ENCODE data around the gene HHLA2. TPM values are rescaled to one million over a fixed set of nuclear protein-coding genes. Genes with fewer than 3 reads are reported as not detected.

Gene HHLA2
- total RNA-seq, 2 donors from 2014 or later: not detected

DNA sequence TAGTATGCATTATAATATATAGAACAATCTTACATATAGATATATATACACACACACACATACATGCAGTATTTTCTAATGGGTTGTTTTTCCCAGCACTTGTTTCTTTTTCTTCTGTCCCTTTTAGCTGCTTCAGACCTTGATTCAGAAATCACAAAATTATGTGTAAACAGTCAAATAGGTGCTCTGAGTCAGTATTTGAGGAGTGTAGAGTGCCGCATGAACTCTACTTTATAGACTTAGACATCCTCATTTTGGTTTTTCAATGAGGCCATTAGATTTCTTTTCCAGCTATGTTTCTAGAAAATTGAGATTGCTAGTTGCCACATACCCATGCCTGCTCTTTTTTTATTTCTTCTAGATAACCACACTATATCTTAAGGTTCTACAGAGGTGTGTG, 58.2 kb downstream of the HHLA2 start:
- Histone ChIP-seq H3K36me3 (ENCODE audit: control insufficient read depth, insufficient read depth, low read length) (no peaks in the 10 kb centered on the region), H3K27me3 (ENCODE audit: control insufficient read depth, insufficient read depth, low read length, poor library complexity, severe bottlenecking) (no peaks in the 10 kb centered on the region), H3K27ac (ENCODE audit: low read depth, low read length) (no peak overlapping the region), H3K9ac (ENCODE audit: extremely low read depth, low read length, poor library complexity, severe bottlenecking) (no peak overlapping the region), H3K9me3 (ENCODE audit: control insufficient read depth, low read length) (no peaks in the 10 kb centered on the region), H3K4me3 (ENCODE audit: low read length) (no peak overlapping the region), H3K4me1 (ENCODE audit: control insufficient read depth, insufficient read depth, low read length) (no peaks in the 10 kb centered on the region)
- H3K36me3 Mint-ChIP-seq (ENCODE audit: low read depth): no peaks in the 10 kb centered on the region
- no peaks in the 10 kb centered on the region for H3K9me3 Mint-ChIP-seq
- TF ChIP-seq CTCF (conservative IDR thresholded peaks at IDR 0.05): no peak
- no peaks in the 10 kb centered on the region for H3K4me1 Mint-ChIP-seq
- no peak overlapping the region for H3K27ac Mint-ChIP-seq
- DNase-seq: no peak
- 100% methylated on average over 1 of the region's 1 CpG for WGBS, 2 experiments (ENCODE audit: insufficient coverage in 1 of 2, insufficient read length in 1 of 2)
- no peak overlapping the region for H3K4me3 Mint-ChIP-seq
- no peaks in the 10 kb centered on the region for H3K27me3 Mint-ChIP-seq (ENCODE audit: insufficient read depth)

GRCh38 chr3:108357042-108357441, 60.7 kb downstream of the HHLA2 start:
- Histone ChIP-seq H3K9me3 (ENCODE audit: control insufficient read depth, low read length) (no peaks in the 10 kb centered on the region), H3K9ac (ENCODE audit: extremely low read depth, low read length, poor library complexity, severe bottlenecking) (no peak overlapping the region), H3K27me3 (ENCODE audit: control insufficient read depth, insufficient read depth, low read length, poor library complexity, severe bottlenecking) (no peaks in the 10 kb centered on the region), H3K4me3 (ENCODE audit: low read length) (no peak overlapping the region), H3K27ac (ENCODE audit: low read depth, low read length) (no peak overlapping the region), H3K36me3 (ENCODE audit: control insufficient read depth, insufficient read depth, low read length) (no peaks in the 10 kb centered on the region), H3K4me1 (ENCODE audit: control insufficient read depth, insufficient read depth, low read length) (no peaks in the 10 kb centered on the region)
- 86 to 89% methylated on average over 2 of the region's 2 CpGs for WGBS, 2 experiments (ENCODE audit: insufficient coverage in 1 of 2, insufficient read length in 1 of 2)
- Mint-ChIP-seq H3K4me1 (no peaks in the 10 kb centered on the region), H3K36me3 (ENCODE audit: low read depth) (no peaks in the 10 kb centered on the region), H3K4me3 (no peak overlapping the region), H3K27ac (no peak overlapping the region), H3K9me3 (no peaks in the 10 kb centered on the region), H3K27me3 (ENCODE audit: insufficient read depth) (no peaks in the 10 kb centered on the region)
- DNase-seq: no peak
- TF ChIP-seq CTCF (conservative IDR thresholded peaks at IDR 0.05): no peak

DNA sequence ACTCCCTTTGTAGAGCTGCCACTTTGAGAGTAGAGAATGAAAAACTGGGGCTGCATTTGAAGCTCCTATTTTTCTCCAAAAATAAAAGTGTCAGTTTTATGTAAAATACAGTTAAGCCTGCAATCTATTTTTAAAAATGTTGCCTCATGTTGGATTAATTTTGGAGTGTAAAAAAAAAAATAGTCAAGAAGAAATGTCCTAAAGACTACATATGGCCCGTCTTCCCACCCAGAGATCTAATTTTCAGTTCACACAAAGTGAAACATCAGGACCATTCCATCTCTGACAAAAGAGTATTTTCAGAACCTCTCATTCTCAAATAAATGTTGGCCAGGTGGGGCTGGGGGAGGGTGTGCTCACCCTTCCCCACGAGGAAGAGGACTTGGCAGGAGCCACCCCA, 62.7 kb downstream of the HHLA2 start:
- 86% methylated on average over 2 of the region's 2 CpGs; no CpG with 5 or more reads in 1 of the 2 experiments for WGBS, 2 experiments (ENCODE audit: insufficient coverage in 1 of 2, insufficient read length in 1 of 2)
- no peaks in the 10 kb centered on the region for H3K4me1 ChIP-seq (ENCODE audit: control insufficient read depth, insufficient read depth, low read length)
- H3K27ac ChIP-seq (ENCODE audit: low read depth, low read length): no peak overlapping the region
- no peaks in the 10 kb centered on the region for H3K9me3 Mint-ChIP-seq
- H3K36me3 Mint-ChIP-seq (ENCODE audit: low read depth): no peaks in the 10 kb centered on the region
- no peaks in the 10 kb centered on the region for H3K9me3 ChIP-seq (ENCODE audit: control insufficient read depth, low read length)
- H3K27me3 ChIP-seq (ENCODE audit: control insufficient read depth, insufficient read depth, low read length, poor library complexity, severe bottlenecking): no peaks in the 10 kb centered on the region
- no peak overlapping the region for H3K4me3 ChIP-seq (ENCODE audit: low read length)
- no peak overlapping the region for H3K9ac ChIP-seq (ENCODE audit: extremely low read depth, low read length, poor library complexity, severe bottlenecking)
- TF ChIP-seq CTCF (conservative IDR thresholded peaks at IDR 0.05): no peak
- H3K27ac Mint-ChIP-seq: no peak overlapping the region
- H3K4me1 Mint-ChIP-seq: no peaks in the 10 kb centered on the region
- no peak for DNase-seq
- no peaks in the 10 kb centered on the region for H3K36me3 ChIP-seq (ENCODE audit: control insufficient read depth, insufficient read depth, low read length)
- H3K27me3 Mint-ChIP-seq (ENCODE audit: insufficient read depth): no peaks in the 10 kb centered on the region
- H3K4me3 Mint-ChIP-seq: no peak overlapping the region
